Gastroesophageal sphincter (tissue), 3 donors: Measurements from ENCODE around the gene SYK.
A peak's percentile ranks its signal among the peaks of the same experiment; 100 is the strongest.

Experiments
- CTCF ChIP-seq, 4 experiments: fragments of 200-600 bp in 2 of 4; fragments of 450-650 bp in 2 of 4; sonication (generic) in 1 of 4; IDR thresholded peaks; one replicate each; pipeline ENCODE4 v1.5.1; 2017 to 2019; ENCODE audit warnings: antibody characterized with exemption in 4 of 4, mild to moderate bottlenecking in 2 of 4, moderate library complexity in 2 of 4
- EP300 ChIP-seq: sonication (generic); formaldehyde crosslinking; IDR thresholded peaks from one replicate; pipeline ENCODE4 v1.6.1; 2017; ENCODE audit warnings: antibody characterized with exemption, mild to moderate bottlenecking
- POLR2A ChIP-seq, 2 donors: fragments of 450-650 bp; IDR thresholded peaks; one replicate each; pipeline ENCODE4 v1.6.1; 2017; ENCODE audit warnings: antibody characterized with exemption in 2 of 2, mild to moderate bottlenecking in 2 of 2, moderate library complexity in 1 of 2

- TF ChIP-seq CTCF (IDR thresholded peaks at IDR 0.05) (no peak), POLR2A (IDR thresholded peaks at IDR 0.05) (no peak), EP300 (peak; percentile 49)
Observed at GRCh38 chr9:90921104-90921503, 119.5 kb downstream of the SYK start.
